ENCODE data around the gene NUDC. TPM values are rescaled to one million over a fixed set of nuclear protein-coding genes. Genes with fewer than 3 reads are reported as not detected.

The NUDC gene
- total RNA-seq, 1 experiment from 2014 or later: 80.9 TPM

DNA sequence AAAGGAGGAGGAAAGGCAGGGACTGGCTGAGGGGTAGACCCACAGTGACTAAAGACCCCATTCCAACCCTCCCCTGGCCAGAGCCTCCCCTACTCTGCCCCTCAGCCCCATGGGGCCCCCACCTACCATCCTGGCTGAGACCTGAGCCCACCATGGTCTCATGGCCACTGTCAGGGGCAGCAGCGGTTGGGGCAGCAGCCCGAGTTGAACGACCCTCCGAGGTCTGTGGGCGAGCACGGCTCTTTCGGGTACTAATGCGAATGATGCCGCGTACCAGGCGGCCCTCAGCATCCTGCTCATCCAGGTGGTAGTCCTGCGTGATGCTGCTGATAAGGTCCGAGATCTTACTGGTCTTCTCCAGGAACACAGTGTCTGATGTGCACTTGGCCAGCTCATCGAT, 29.7 kb downstream of the NUDC start:
- no peak for DNase-seq (ENCODE audit: low read depth)

DNA sequence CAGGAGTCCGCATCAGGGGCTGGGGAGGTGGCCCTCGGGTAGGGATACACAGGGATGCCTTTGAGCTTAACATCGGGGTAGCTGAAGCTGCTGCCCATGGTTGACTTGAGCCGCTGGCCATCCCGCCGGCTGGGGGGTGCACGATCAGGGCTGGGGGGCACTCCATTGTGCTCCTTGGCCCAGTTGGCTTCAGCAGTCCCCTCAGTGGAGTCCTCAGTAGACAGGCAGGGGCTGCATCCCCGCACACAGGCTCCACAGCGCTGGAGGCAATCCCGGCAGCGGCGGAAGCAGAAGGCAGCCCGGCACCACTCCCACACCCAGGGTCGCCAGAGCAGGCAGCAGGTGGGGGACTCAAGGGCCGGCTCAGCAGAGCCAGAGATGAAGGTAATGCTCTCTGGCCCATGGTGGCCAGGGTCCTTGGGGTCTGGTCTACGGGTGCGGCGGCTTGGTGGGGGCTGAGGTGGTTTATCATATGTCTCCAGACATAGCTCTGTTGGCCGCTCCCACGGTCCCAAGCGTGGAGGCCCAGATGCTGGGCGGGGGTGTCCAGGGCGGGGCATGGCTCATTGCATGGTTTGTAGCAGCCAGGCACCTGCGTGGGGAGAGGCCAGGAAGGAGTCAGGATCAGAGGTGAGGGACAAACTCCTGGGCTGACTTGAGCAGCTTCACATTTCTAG, 30.4 kb downstream of the NUDC start:
- no peak for DNase-seq (ENCODE audit: low read depth)

DNA sequence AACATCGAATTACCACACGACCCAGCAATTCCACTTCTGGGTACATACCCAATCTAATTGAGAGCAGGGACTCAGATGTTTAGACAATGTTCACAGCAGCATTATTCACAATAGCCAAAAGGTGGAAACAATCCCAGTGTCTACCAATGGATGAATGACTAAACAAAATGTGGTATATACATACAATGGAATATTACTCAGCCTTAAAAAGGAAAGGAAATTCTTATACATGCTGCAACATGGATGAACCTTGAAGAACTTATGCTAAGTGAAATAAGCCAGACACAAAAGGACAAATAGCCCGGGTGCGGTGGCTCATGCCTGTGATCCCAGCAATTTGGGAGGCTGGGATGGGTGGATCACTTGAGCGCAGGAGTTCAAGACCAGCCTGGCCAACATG, 31.8 kb downstream of the NUDC start:
- DNase-seq (ENCODE audit: low read depth): no peak

- no peak for DNase-seq (ENCODE audit: low read depth)
Measured at GRCh38 chr1:26956321-26956720, 34.8 kb downstream of the NUDC start.

GRCh38 chr1:26957306-26957705, 35.8 kb downstream of the NUDC start:
- no peak for DNase-seq (ENCODE audit: low read depth)

GRCh38 chr1:26959270-26959669, 37.7 kb downstream of the NUDC start:
- DNase-seq (ENCODE audit: low read depth): no peak

GRCh38 chr1:26959722-26960624, 38.4 kb downstream of the NUDC start, which contains the start of gene KDF1:
Gene KDF1 (minus strand): TSS chr1:26960468. CDS start chr1:26952380, 8,088 bp downstream.
- DNase-seq (ENCODE audit: low read depth): no peak

- DNase-seq (ENCODE audit: low read depth): no peak
Measured at GRCh38 chr1:26960625-26960966, 39.1 kb downstream of the NUDC start.

GRCh38 chr1:26961826-26962225, 40.3 kb downstream of the NUDC start:
- peak; percentile 73 for DNase-seq (ENCODE audit: low read depth)

- DNase-seq (ENCODE audit: low read depth): no peak
Measured at GRCh38 chr1:26965213-26965612, 43.7 kb downstream of the NUDC start.

DNA sequence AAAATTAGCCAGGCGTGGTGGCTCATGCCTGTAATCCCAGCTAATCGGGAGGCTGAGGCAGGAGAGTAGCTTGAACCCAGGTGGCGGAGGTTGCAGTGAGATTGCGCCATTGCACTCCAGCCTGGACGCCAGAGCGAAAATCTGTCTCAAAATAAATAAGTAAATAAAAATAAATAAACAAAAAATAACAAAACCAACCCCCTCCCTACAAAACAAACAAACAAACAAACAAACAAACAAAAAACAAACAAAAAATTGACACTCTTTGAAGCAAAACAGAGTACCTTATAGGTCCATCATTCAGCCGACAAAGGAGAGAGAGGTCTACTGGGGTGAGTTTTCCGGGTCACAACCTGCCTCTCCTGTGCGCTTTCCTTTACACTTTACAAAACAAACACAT, 44.1 kb downstream of the NUDC start:
- DNase-seq (ENCODE audit: low read depth): no peak

GRCh38 chr1:26970810-26971209, 49.3 kb downstream of the NUDC start:
- DNase-seq (ENCODE audit: low read depth): no peak

GRCh38 chr1:26971590-26971989, 50.0 kb downstream of the NUDC start:
- DNase-seq (ENCODE audit: low read depth): no peak

GRCh38 chr1:26972390-26972789, 50.8 kb downstream of the NUDC start:
- DNase-seq (ENCODE audit: low read depth): no peak

DNA sequence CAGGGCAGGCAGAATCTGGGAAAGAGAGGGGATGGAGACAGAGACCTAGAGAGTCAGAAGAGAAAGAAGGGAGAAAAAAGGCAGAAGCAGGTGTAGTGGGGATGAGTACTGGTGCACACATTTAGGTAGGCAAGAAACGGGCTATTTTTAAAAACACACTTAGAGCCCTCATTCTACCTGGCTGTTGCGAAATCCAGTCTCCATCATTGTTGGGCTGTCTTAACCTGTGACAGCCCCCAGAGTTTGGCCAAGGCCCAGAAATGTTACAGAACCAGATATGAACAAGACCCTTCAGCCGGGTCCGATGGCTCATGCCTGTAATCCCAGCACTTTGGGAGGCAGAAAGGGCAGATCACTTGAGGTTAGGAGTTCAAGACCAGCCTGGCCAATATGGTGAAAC, 51.3 kb downstream of the NUDC start:
- DNase-seq (ENCODE audit: low read depth): no peak

DNA sequence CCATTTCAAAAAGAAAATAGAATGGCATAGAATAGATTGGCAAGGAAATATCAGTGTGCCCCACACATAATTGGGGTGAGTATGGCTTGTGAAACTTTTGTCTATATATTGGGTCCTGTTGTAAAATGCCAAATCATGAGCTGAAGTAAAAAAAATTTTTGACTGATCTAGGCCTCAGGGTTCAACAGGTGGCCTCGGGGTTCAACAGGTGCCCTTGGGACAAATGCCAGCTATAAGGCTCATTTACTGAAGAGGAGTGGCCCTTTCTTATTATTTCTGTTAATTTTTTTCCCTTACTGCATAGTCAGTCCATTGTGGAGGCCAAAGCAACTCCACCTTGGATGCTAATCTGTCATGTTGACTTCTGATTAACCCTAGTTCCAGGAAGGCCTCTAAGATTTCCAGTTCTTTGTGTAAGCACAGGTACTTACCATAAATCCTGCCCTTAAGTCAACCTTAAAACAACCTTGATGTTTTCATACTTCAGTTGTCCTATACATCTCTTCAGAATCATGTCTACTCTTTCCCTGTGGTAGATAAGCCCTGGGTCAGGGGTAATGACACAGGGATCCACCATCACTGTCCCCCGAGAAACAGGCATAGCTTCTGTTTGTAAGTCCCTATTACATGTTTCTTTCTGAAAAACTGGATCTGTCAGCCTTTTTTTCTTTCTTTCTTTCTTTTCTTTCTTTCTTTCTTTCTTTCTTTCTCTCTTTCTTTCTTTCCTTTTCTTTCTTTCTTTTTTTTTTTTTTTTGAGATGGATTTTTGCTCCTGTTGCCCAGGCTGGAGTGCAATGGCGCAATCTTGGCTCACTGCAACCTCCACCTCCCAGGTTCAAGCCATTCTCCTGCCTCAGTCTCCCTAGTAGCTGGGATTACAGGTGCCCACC, 55.3 kb downstream of the NUDC start:
- no peak for DNase-seq (ENCODE audit: low read depth)

GRCh38 chr1:26978901-26979300, 57.4 kb downstream of the NUDC start:
- no peak for DNase-seq (ENCODE audit: low read depth)

GRCh38 chr1:26981146-26981846, 59.8 kb downstream of the NUDC start:
- DNase-seq (ENCODE audit: low read depth): no peak

DNA sequence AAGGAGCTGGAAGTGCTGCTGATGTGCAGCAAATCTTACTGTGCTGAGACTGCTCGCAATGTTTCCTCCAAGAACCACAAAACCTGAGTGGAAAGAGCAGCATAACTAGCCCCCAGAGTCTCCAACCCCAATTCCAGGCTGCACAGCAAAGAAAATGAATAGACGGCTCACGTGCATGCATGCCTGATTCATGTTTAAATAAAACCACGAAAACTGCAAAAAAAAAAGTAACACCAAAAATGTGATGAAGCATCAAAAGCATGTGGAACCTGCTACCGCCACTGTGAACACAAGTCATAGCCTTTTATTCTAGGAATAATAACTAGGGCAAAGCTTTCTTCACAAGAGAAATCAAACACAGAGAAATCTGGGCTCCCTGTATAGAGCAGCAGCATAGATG, 62.3 kb downstream of the NUDC start:
- no peak for DNase-seq (ENCODE audit: low read depth)

DNA sequence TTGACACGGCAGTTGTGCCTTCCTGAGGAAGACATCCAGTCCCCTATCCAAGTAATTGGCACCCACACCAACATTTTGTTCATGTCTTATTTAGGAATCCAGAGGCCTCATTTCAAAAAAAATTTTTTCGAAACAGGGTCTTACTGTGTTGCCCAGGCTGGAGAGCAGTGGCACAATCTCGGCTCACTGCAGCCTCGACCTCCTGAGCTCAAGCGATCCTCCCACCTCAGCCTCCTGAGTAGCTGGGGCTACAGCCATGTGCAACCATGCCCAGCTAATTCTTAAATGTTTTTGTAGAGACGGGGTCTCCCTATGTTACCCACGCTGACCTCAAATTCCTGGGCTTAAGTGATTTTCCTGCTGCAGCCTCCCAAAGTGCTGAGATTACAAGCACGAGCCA, 62.7 kb downstream of the NUDC start:
- DNase-seq (ENCODE audit: low read depth): no peak

GRCh38 chr1:26986658-26987057, 65.1 kb downstream of the NUDC start:
- DNase-seq (ENCODE audit: low read depth): no peak
